OCI-M2 (cell line): ENCODE measurements around the gene MAL.

Source experiments
- DNase-seq: peaks from one replicate; lab custom pipeline; 2025; ENCODE audit not compliant: unreplicated experiment; lab: John Stamatoyannopoulos, UW

The MAL gene

GRCh38 chr2:94996305-94997100 is 29.0 kb upstream of the MAL start:
- DNase-seq = no peak

GRCh38 chr2:94997981-94998930 is 27.3 kb upstream of the MAL start:
- no peak for DNase-seq

- no peak for DNase-seq
These were observed 26.1 kb upstream of the MAL start for GRCh38 chr2:94999431-94999883.

- no peak for DNase-seq
These were observed 24.4 kb upstream of the MAL start for GRCh38 chr2:95001051-95001562.

GRCh38 chr2:95001701-95002100 is 23.8 kb upstream of the MAL start:
- no peak for DNase-seq

- DNase-seq = no peak
These were observed 23.0 kb upstream of the MAL start for GRCh38 chr2:95002498-95002897.

- no peak for DNase-seq
These were observed 21.2 kb upstream of the MAL start for GRCh38 chr2:95004287-95004686.

GRCh38 chr2:95004711-95005110 is 20.8 kb upstream of the MAL start:
- no peak for DNase-seq

- no peak for DNase-seq
These were observed 19.8 kb upstream of the MAL start for GRCh38 chr2:95005726-95006125.

- no peak for DNase-seq
These were observed 18.9 kb upstream of the MAL start for GRCh38 chr2:95006588-95006987.

GRCh38 chr2:95007031-95007609 is 18.4 kb upstream of the MAL start:
- DNase-seq = no peak

GRCh38 chr2:95007822-95008221 is 17.7 kb upstream of the MAL start:
- no peak for DNase-seq

GRCh38 chr2:95008306-95008705 is 17.2 kb upstream of the MAL start:
- no peak for DNase-seq

GRCh38 chr2:95008996-95009395 is 16.5 kb upstream of the MAL start:
- DNase-seq = no peak

GRCh38 chr2:95009412-95009811 is 16.1 kb upstream of the MAL start:
- no peak for DNase-seq

GRCh38 chr2:95010126-95010525 is 15.4 kb upstream of the MAL start:
- DNase-seq = no peak

- DNase-seq = no peak
These were observed 14.8 kb upstream of the MAL start for GRCh38 chr2:95010718-95011117.

GRCh38 chr2:95012881-95013550 is 12.5 kb upstream of the MAL start:
- no peak for DNase-seq

GRCh38 chr2:95013726-95014125 is 11.8 kb upstream of the MAL start:
- no peak for DNase-seq

- DNase-seq = no peak
These were observed 11.3 kb upstream of the MAL start for GRCh38 chr2:95014126-95014708.
